Body of pancreas (tissue), 4 donors: ENCODE results near the gene TSC22D2.

Source experiments
- CTCF ChIP-seq, 7 experiments: fragments of 450-650 bp in 4 of 7; fragments of 200-600 bp in 3 of 7; sonication (generic) in 3 of 7; IDR thresholded peaks; one replicate each; pipeline ENCODE4 v1.5.1; 2016 to 2019; ENCODE audit warnings: antibody characterized with exemption in 7 of 7
- POLR2A ChIP-seq, 3 donors: fragments of 450-650 bp; IDR thresholded peaks; one replicate each; pipeline ENCODE4 v1.6.1; 2016; ENCODE audit warnings: antibody characterized with exemption in 3 of 3, mild to moderate bottlenecking in 2 of 3

- no peak for TF ChIP-seq CTCF (IDR thresholded peaks at IDR 0.05)
- TF ChIP-seq POLR2A (IDR thresholded peaks at IDR 0.05) = no peak
These were observed 16.9 kb upstream of the TSC22D2 start for GRCh38 chr3:150391161-150391560.
